IMR-90 (cell line): Measurements from ENCODE around the gene HPSE2. TPM values are rescaled to one million over a fixed set of nuclear protein-coding genes. Genes with fewer than 3 reads are reported as not detected.
A peak's percentile ranks its signal among the peaks of the same experiment; 100 is the strongest.

Experiments used
- ATAC-seq: fragments of 200-7000 bp; cut with Tn5 transposase; 2 replicates; pipeline ENCODE4 v1.9.1; 2020; ENCODE audit warnings: low read depth, mild to moderate bottlenecking, moderate library complexity
- BruUV-seq: library from RNA; stranded (reverse); fragments of 400-500 nt; replicated peaks from 2 replicates; lab custom pipeline; 2021; lab: Mats Ljungman, UMichigan
- CTCF ChIA-PET: fragments of 300-600 bp; formaldehyde crosslinking; extraction: SDS; loops from one replicate; lab custom pipeline; 2021; ENCODE audit warnings: antibody characterized with exemption; lab: Yijun Ruan, JAX
- POLR2A ChIA-PET: fragments of 300-600 bp; sonication (Branson Sonifier 250); formaldehyde crosslinking; loops from one replicate; lab custom pipeline; 2022; ENCODE audit warnings: antibody characterized with exemption; ENCODE audit not compliant: unreplicated experiment; lab: Charles Lee
- DNase-seq: peaks from one replicate; pipeline ENCODE4 v3.0.0; 2013
- H2AFZ ChIP-seq: replicated peaks from 2 replicates; pipeline ENCODE3; 2013; ENCODE audit warnings: low read length, mild to moderate bottlenecking; ENCODE audit not compliant: poor library complexity
- H2AK5ac ChIP-seq: 2 replicates; pipeline ENCODE4 v1.6.1; 2013; ENCODE audit warnings: low read depth, low read length, inconsistent platforms
- H2AK9ac ChIP-seq: replicated peaks from 2 replicates; pipeline ENCODE3; 2013; ENCODE audit warnings: mild to moderate bottlenecking, low read depth, low read length, moderate library complexity; ENCODE audit not compliant: poor library complexity
- H2BK120ac ChIP-seq: 2 replicates; pipeline ENCODE4 v1.6.1; 2013; ENCODE audit warnings: low read depth, low read length, inconsistent platforms
- H2BK15ac ChIP-seq: 3 replicates; pipeline ENCODE4 v1.6.1; 2013; ENCODE audit warnings: low read depth, low read length, inconsistent platforms
- H2BK20ac ChIP-seq: 2 replicates; pipeline ENCODE4 v1.6.1; 2013; ENCODE audit warnings: low read depth, mild to moderate bottlenecking, inconsistent platforms, low read length, moderate library complexity
- H2BK5ac ChIP-seq: 2 replicates; pipeline ENCODE4 v1.6.1; 2013; ENCODE audit warnings: mild to moderate bottlenecking, low read depth, low read length, inconsistent platforms; ENCODE audit not compliant: poor library complexity, severe bottlenecking
- H3K14ac ChIP-seq: replicated peaks from 2 replicates; pipeline ENCODE4 v1.6.1; 2013; ENCODE audit warnings: low read depth, low read length, inconsistent platforms
- H3K18ac ChIP-seq: 2 replicates; pipeline ENCODE4 v1.6.1; 2013; ENCODE audit warnings: low read depth, low read length, control low read depth
- H3K23ac ChIP-seq: 2 replicates; pipeline ENCODE4 v1.6.1; 2013; ENCODE audit warnings: low read depth, low read length, inconsistent platforms
- H3K27ac ChIP-seq: 2 replicates; pipeline ENCODE4 v1.5.1; 2013; ENCODE audit warnings: mild to moderate bottlenecking, control low read depth, low read length; ENCODE audit not compliant: insufficient read depth
- H3K27me3 ChIP-seq: 2 replicates; pipeline ENCODE4 v1.6.1; 2013; ENCODE audit warnings: low read length; ENCODE audit not compliant: control insufficient read depth, insufficient read depth
- H3K36me3 ChIP-seq: 2 replicates; pipeline ENCODE4 v1.6.1; 2013; ENCODE audit warnings: low read length, mixed read lengths; ENCODE audit not compliant: control insufficient read depth, insufficient read depth
- H3K4ac ChIP-seq: 2 replicates; pipeline ENCODE4 v1.6.1; 2013; ENCODE audit warnings: low read depth, low read length, inconsistent platforms
- H3K4me1 ChIP-seq: 2 replicates; pipeline ENCODE4 v1.6.1; 2013; ENCODE audit warnings: low read length, mixed read lengths; ENCODE audit not compliant: control insufficient read depth, insufficient read depth
- H3K4me2 ChIP-seq: 2 replicates; pipeline ENCODE4 v1.6.1; 2013; ENCODE audit warnings: low read depth, mild to moderate bottlenecking, control low read depth, low read length, moderate library complexity
- H3K4me3 ChIP-seq: 2 replicates; pipeline ENCODE4 v1.5.1; 2013; ENCODE audit warnings: low read depth, mild to moderate bottlenecking, control low read depth, low read length, moderate library complexity; ENCODE audit not compliant: insufficient read depth
- H3K56ac ChIP-seq: 2 replicates; pipeline ENCODE4 v1.6.1; 2013; ENCODE audit warnings: low read length, inconsistent platforms; ENCODE audit not compliant: insufficient read depth; ENCODE audit errors: extremely low read depth
- H3K79me1 ChIP-seq, 2 experiments: 2 replicates each; pipeline ENCODE4 v1.6.1; 2013; ENCODE audit warnings: low read length in 2 of 2, inconsistent platforms in 1 of 2, low read depth in 1 of 2
- H3K9ac ChIP-seq: 2 replicates; pipeline ENCODE4 v1.6.1; 2013; ENCODE audit warnings: low read depth, low read length, control low read depth
- H3K9me1 ChIP-seq: 2 replicates; pipeline ENCODE4 v1.6.1; 2013; ENCODE audit warnings: low read length, inconsistent platforms; ENCODE audit not compliant: insufficient read depth
- H3K9me3 ChIP-seq: 2 replicates; pipeline ENCODE4 v1.6.1; 2013; ENCODE audit warnings: low read length; ENCODE audit not compliant: control insufficient read depth, insufficient read depth
- H4K20me1 ChIP-seq: 2 replicates; pipeline ENCODE4 v1.6.1; 2013; ENCODE audit warnings: low read length, inconsistent platforms; ENCODE audit not compliant: insufficient read depth
- H4K5ac ChIP-seq: 2 replicates; pipeline ENCODE4 v1.6.1; 2013; ENCODE audit warnings: mild to moderate bottlenecking, low read depth, low read length, control low read depth
- H4K8ac ChIP-seq, 2 experiments: 2 replicates each; pipeline ENCODE4 v1.6.1; 2013; ENCODE audit warnings: low read depth in 2 of 2, low read length in 2 of 2, control low read depth in 1 of 2, inconsistent platforms in 1 of 2
- H4K91ac ChIP-seq: 2 replicates; pipeline ENCODE4 v1.6.1; 2013; ENCODE audit warnings: low read depth, low read length, inconsistent platforms; ENCODE audit not compliant: insufficient read depth
- BHLHE40 ChIP-seq: fragments of 150-350 bp; IDR thresholded peaks from 2 replicates; pipeline ENCODE4 v1.6.1; 2016; ENCODE audit warnings: mild to moderate bottlenecking, low read depth, low read length
- CEBPB ChIP-seq: IDR thresholded peaks from 2 replicates; pipeline ENCODE4 v1.6.1; 2012; ENCODE audit warnings: low read depth, low read length, improper control_type of control experiment
- CHD1 ChIP-seq: IDR thresholded peaks from 2 replicates; pipeline ENCODE4 v1.6.1; 2012; ENCODE audit warnings: low read depth, low read length, improper control_type of control experiment
- CTCF ChIP-seq: conservative IDR thresholded peaks from 2 replicates; pipeline ENCODE4 v1.5.1; 2012; ENCODE audit warnings: mild to moderate bottlenecking, low read depth, low read length, improper control_type of control experiment
- ELK1 ChIP-seq: fragments of 150-350 bp; IDR thresholded peaks from 2 replicates; pipeline ENCODE4 v1.6.1; 2016; ENCODE audit warnings: low read depth, mild to moderate bottlenecking, low read length, moderate library complexity, borderline replicate concordance
- FOS ChIP-seq: fragments of 150-350 bp; IDR thresholded peaks from 2 replicates; pipeline ENCODE4 v1.6.1; 2016; ENCODE audit warnings: low read depth, low read length
- MAFK ChIP-seq: IDR thresholded peaks from 2 replicates; pipeline ENCODE4 v1.6.1; 2012; ENCODE audit warnings: low read depth, low read length, improper control_type of control experiment
- MAZ ChIP-seq: IDR thresholded peaks from 2 replicates; pipeline ENCODE4 v1.6.1; 2012; ENCODE audit warnings: low read depth, mild to moderate bottlenecking, low read length, improper control_type of control experiment, moderate library complexity, borderline replicate concordance
- NFE2L2 ChIP-seq: fragments of 150-350 bp; IDR thresholded peaks from 2 replicates; pipeline ENCODE4 v1.6.1; 2016; ENCODE audit warnings: low read depth, mild to moderate bottlenecking, low read length
- POLR2A ChIP-seq: IDR thresholded peaks from 2 replicates; pipeline ENCODE4 v1.6.1; 2012; ENCODE audit warnings: mild to moderate bottlenecking, low read depth, low read length
- RAD21 ChIP-seq: IDR thresholded peaks from 2 replicates; pipeline ENCODE4 v1.6.1; 2012; ENCODE audit warnings: low read length, improper control_type of control experiment
- RCOR1 ChIP-seq: IDR thresholded peaks from 2 replicates; pipeline ENCODE4 v1.6.1; 2012; ENCODE audit warnings: mild to moderate bottlenecking, low read length, improper control_type of control experiment; ENCODE audit not compliant: insufficient replicate concordance
- RFX5 ChIP-seq: IDR thresholded peaks from 2 replicates; pipeline ENCODE4 v1.8.0; 2012; ENCODE audit warnings: low read depth, mild to moderate bottlenecking, low read length, moderate library complexity
- SMC3 ChIP-seq: fragments of 150-350 bp; IDR thresholded peaks from 2 replicates; pipeline ENCODE4 v1.6.1; 2016; ENCODE audit warnings: low read depth, mild to moderate bottlenecking, antibody characterized with exemption, low read length, moderate library complexity
- USF2 ChIP-seq: fragments of 150-350 bp; IDR thresholded peaks from 2 replicates; pipeline ENCODE4 v1.6.1; 2017; ENCODE audit warnings: mild to moderate bottlenecking, antibody characterized with exemption, low read length, low read depth
- WGBS, 2 experiments: methylation state at CpG; one replicate each; pipeline versions ENCODE4 v1.1.5 to v1.1.7; 2013; ENCODE audit warnings: missing lambda C conversion rate in 2 of 2; ENCODE audit not compliant: insufficient read length in 1 of 2; ENCODE audit errors: extremely low coverage in 2 of 2; 5-methylcytosine and 5-hydroxymethylcytosine counted together
- dilution Hi-C: fragments of 300-500 bp; cut with HindIII; formaldehyde crosslinking; loops from one replicate; pipeline ENCODE4 v1.14.3; 2018; ENCODE audit warnings: low sequenced_read_pairs; ENCODE audit not compliant: unreplicated experiment
- in situ Hi-C: fragments of 300-500 bp; cut with MboI; formaldehyde crosslinking; loops from 3 replicates; pipeline ENCODE4 v1.14.3; 2019; ENCODE audit warnings: low sequenced_read_pairs, inconsistent platforms, mixed read lengths
- intact Hi-C: fragments of 100-400 bp; cut with micrococcal nuclease; formaldehyde crosslinking; loops from 2 replicates; pipeline ENCODE4 v1.10.0; 2022
- polyA plus RNA-seq, 3 experiments: library from polyadenylated mRNA; depleted of rRNA; stranded (reverse); fragments of >200 nt; gene quantifications; 2 replicates each; pipeline ENCODE4 v1.2.3, GENCODE V29; 2012; ENCODE audit warnings: low replicate concordance in 1 of 3
- total RNA-seq: library from RNA; depleted of rRNA; stranded (reverse); fragments of >200 nt; gene quantifications from 2 replicates; pipeline ENCODE4 v1.2.3, GENCODE V29; 2012

The HPSE2 gene
- total and polyA plus RNA-seq, 2 of the 4 experiments (the other 2 are of a cell fraction) = not detected

GRCh38 chr10:98411768-98412167 lies 823.9 kb downstream of the HPSE2 start:
- ATAC-seq = peak; percentile 63
- Histone ChIP-seq H2AK5ac (no peak overlapping the region), H4K8ac (no peak overlapping the region; a peak in 1 of 4 replicates), H2BK20ac (no peak overlapping the region), H3K4me3 (no peak overlapping the region), H3K56ac (no peak overlapping the region), H3K4ac (peak overlapping the region; percentile 41; the same call in 1 of the 2 replicates), H3K27me3 (no peaks in the 10 kb centered on the region), H3K9me1 (peaks cover 32% of the 10 kb centered on the region), H3K27ac (peak overlapping the region; percentile 42; the same call in 1 of the 2 replicates), H3K9me3 (no peaks in the 10 kb centered on the region), H4K20me1 (peaks cover 8% of the 10 kb centered on the region; the same call in 1 of the 2 replicates), H3K23ac (0 out of 2 replicates have a peak overlapping the region, but pooled peaks have one; percentile 2), H3K18ac (peak overlapping the region; percentile 20), H2AFZ (peak overlapping the region; percentile 55), H2AK9ac (peak overlapping the region; percentile 51), H3K9ac (no peak overlapping the region), H3K14ac (0 out of 2 replicates have a peak overlapping the region, but pooled peaks have one; percentile 4), H3K4me2 (peak overlapping the region; percentile 9; the same call in 1 of the 2 replicates), H3K4me1 (peaks cover 30% of the 10 kb centered on the region), H2BK120ac (no peak overlapping the region), H2BK15ac (0 out of 3 replicates have a peak overlapping the region, but pooled peaks have one; percentile 14), H3K36me3 (peaks cover 7% of the 10 kb centered on the region; the same call in 1 of the 2 replicates), H4K91ac (0 out of 2 replicates have a peak overlapping the region, but pooled peaks have one; percentile 5), H3K79me1 (peaks cover 14 to 43% of the 10 kb centered on the region in 2 experiments; a peak in 3 of 4 replicates), H2BK5ac (no peak overlapping the region), H4K5ac (no peak overlapping the region)
- TF ChIP-seq NFE2L2 (no peak), RCOR1 (no peak), FOS (no peak), POLR2A (no peak), USF2 (no peak), MAFK (no peak), MAZ (no peak), SMC3 (no peak), CHD1 (no peak), ELK1 (no peak), RFX5 (no peak), BHLHE40 (no peak), RAD21 (no peak), CTCF (no peak), CEBPB (no peak)
- peak; percentile 61 for DNase-seq
- ChIA-PET POLR2A (interaction anchor here (0.5 kb wide), 1 partner anchor 1012 kb away, joined by 4 read pairs; no protein-coding TSS in a partner anchor), CTCF (interaction anchor here (0.7 kb wide), 1 partner anchor 71 kb away, joined by 3 read pairs; no protein-coding TSS in a partner anchor)
- intact Hi-C loops = loop anchor here (10.0 kb wide), 1 partner anchor 237 kb away; no protein-coding TSS in a partner anchor
- dilution Hi-C loops = no loop called here
- 40% methylated on average over 1 of the region's 1 CpG; no CpG with 5 or more reads in 1 of the 2 experiments for WGBS, 2 experiments
- no TSS peak for BruUV-seq
- in situ Hi-C loops = no loop called here
